HL-60 (cell line): ENCODE data around the gene TCP11L1.

Experiments
- SPI1 ChIP-seq: IDR thresholded peaks from 2 replicates; pipeline ENCODE4 v1.6.1; 2012; ENCODE audit warnings: low read depth, mild to moderate bottlenecking, borderline replicate concordance
- TF ChIP-seq, protein P1 (sequence below): IDR thresholded peaks from one replicate; pipeline ENCODE4 v1.5.1; 2011; ENCODE audit warnings: low read length, control low read depth, inconsistent platforms; ENCODE audit not compliant: insufficient read depth

DNA sequence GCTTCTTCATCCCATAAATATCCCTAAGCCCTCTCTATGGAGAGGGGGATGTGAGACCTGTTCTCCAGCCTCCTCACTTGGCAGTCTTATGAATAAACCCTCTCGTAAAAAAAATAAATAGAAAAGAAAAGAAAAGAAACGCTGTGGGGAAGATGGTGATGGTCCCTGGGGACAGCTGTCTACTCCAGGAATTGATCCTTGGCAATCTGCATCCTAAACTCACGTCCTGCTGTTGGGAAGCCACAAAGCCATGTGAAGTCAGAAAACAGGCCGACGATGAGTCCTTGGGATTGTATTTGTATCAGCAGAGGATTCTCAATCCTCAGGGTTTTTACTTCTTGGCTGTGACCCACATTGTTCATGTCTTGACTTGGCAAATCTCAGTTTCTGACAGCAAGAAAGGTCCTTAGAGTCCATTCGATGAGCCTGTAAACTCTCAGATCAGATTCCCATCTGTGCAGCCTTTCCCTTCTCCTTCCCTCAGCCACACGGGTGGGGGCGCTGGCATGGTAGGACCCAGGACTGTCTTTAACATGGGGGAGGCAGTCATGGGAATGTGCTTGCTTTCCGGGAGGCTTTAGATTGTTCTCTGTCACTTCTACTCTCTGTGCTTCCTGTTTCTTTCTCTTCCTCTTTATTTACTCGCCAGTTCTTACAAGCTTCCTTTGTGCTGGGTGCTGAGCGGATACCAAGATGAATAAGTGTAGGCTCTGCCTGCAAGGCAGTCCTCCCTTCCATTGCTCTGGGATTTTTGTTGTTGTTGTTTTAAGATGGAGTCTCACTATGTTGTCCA, 24.9 kb downstream of the TCP11L1 start:
- TF ChIP-seq SPI1: peak; percentile 91
- TF ChIP-seq, protein P1, sequence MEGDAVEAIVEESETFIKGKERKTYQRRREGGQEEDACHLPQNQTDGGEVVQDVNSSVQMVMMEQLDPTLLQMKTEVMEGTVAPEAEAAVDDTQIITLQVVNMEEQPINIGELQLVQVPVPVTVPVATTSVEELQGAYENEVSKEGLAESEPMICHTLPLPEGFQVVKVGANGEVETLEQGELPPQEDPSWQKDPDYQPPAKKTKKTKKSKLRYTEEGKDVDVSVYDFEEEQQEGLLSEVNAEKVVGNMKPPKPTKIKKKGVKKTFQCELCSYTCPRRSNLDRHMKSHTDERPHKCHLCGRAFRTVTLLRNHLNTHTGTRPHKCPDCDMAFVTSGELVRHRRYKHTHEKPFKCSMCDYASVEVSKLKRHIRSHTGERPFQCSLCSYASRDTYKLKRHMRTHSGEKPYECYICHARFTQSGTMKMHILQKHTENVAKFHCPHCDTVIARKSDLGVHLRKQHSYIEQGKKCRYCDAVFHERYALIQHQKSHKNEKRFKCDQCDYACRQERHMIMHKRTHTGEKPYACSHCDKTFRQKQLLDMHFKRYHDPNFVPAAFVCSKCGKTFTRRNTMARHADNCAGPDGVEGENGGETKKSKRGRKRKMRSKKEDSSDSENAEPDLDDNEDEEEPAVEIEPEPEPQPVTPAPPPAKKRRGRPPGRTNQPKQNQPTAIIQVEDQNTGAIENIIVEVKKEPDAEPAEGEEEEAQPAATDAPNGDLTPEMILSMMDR: no peak
